Measurements from ENCODE around the gene TMOD2.

- no peak for TF ChIP-seq CTCF (optimal IDR thresholded peaks at IDR 0.05 in 1 of 3, IDR thresholded peaks at IDR 0.05 in 1 of 3, conservative IDR thresholded peaks at IDR 0.05 in 1 of 3; ENCODE audit: extremely low read depth in 1 of 3, insufficient read depth in 2 of 3, low read length in 3 of 3)
- no peak for TF ChIP-seq EZH2 (IDR thresholded peaks at IDR 0.05; ENCODE audit: low read length)
Measured at GRCh38 chr15:51749307-51749706, 2.1 kb upstream of the TMOD2 start.
